HepG2 (cell line): ENCODE results near the gene ANKRD11. TPM values are rescaled to one million over a fixed set of nuclear protein-coding genes. Genes with fewer than 3 reads are reported as not detected.
A peak's percentile ranks its signal among the peaks of the same experiment; 100 is the strongest.

ENCODE experiments used
- CEBPB ChIP-seq: IDR thresholded peaks from 2 replicates; pipeline ENCODE4 v1.6.1; 2011; ENCODE audit warnings: low read depth, low read length, improper control_type of control experiment, borderline replicate concordance
- CENPT ChIP-seq: sonication (generic); formaldehyde crosslinking; IDR thresholded peaks from 2 replicates; pipeline ENCODE4 v1.8.0; 2022; ENCODE audit warnings: low read depth, mild to moderate bottlenecking, moderate library complexity, missing genetic modification reagents
- CHD2 ChIP-seq: IDR thresholded peaks from 2 replicates; pipeline ENCODE4 v1.6.1; 2011; ENCODE audit warnings: low read depth, low read length, improper control_type of control experiment
- HMG20A ChIP-seq: IDR thresholded peaks from 2 replicates; pipeline ENCODE4 v1.6.1; 2016; ENCODE audit warnings: borderline replicate concordance
- JARID2 ChIP-seq: sonication (generic); formaldehyde crosslinking; IDR thresholded peaks from 2 replicates; pipeline ENCODE4 v1.8.1; 2023; ENCODE audit warnings: missing genetic modification reagents, inconsistent platforms; ENCODE audit not compliant: insufficient replicate concordance
- RBM39 ChIP-seq: fragments of 200-400 bp; formaldehyde crosslinking; IDR thresholded peaks from one replicate; pipeline ENCODE4 v1.6.1; 2018; ENCODE audit warnings: antibody characterized with exemption, mild to moderate bottlenecking, low read depth, low read length; ENCODE audit not compliant: poor library complexity, severe bottlenecking
- RNF219 ChIP-seq: sonication (generic); formaldehyde crosslinking; IDR thresholded peaks from 2 replicates; pipeline ENCODE4 v1.5.0; 2020; ENCODE audit warnings: mild to moderate bottlenecking, missing genetic modification reagents
- SRSF4 ChIP-seq: fragments of 200-400 bp; formaldehyde crosslinking; IDR thresholded peaks from one replicate; pipeline ENCODE4 v1.6.1; 2018; ENCODE audit warnings: mild to moderate bottlenecking, low read depth, low read length, moderate library complexity; ENCODE audit not compliant: poor library complexity, severe bottlenecking
- WIZ ChIP-seq: sonication (generic); formaldehyde crosslinking; IDR thresholded peaks from 2 replicates; pipeline ENCODE4 v1.5.1; 2020; ENCODE audit warnings: mild to moderate bottlenecking, missing genetic modification reagents
- ZHX1 ChIP-seq: sonication (generic); formaldehyde crosslinking; IDR thresholded peaks from 2 replicates; pipeline ENCODE4 v1.8.1; 2022; ENCODE audit warnings: low read depth, mild to moderate bottlenecking, missing genetic modification reagents
- ZNF136 ChIP-seq: sonication (generic); formaldehyde crosslinking; IDR thresholded peaks from 2 replicates; pipeline ENCODE4 v1.8.1; 2022; ENCODE audit warnings: low read depth, mild to moderate bottlenecking, moderate library complexity, missing genetic modification reagents
- ZNF572 ChIP-seq: sonication (generic); formaldehyde crosslinking; IDR thresholded peaks from 2 replicates; pipeline ENCODE4 v1.5.1; 2020; ENCODE audit warnings: mild to moderate bottlenecking, missing genetic modification reagents
- polyA plus RNA-seq, 8 experiments: library from polyadenylated mRNA; depleted of rRNA in 3 of 8; stranded (reverse) in 7 of 8; unstranded in 1 of 8; fragments of >200 nt; fragmentation: Illumina TruSeq in 4 of 8; extraction: Trizol in 4 of 8; gene quantifications; 2 replicates each; pipeline versions ENCODE4 v1.2.1 to v1.2.3, GENCODE V29; 2011 to 2016; ENCODE audit warnings: low read depth in 4 of 8, missing spikeins in 1 of 8, mixed read lengths in 1 of 8; ENCODE audit not compliant: insufficient read depth in 1 of 8
- total RNA-seq, 5 experiments: library from RNA; depleted of rRNA; stranded (reverse); fragments of >200 nt; fragmentation: Illumina TruSeq; extraction: Trizol; gene quantifications; 2 replicates each; pipeline ENCODE4 v1.2.3, GENCODE V29; 2016; ENCODE audit warnings: low read depth in 1 of 5
- TF ChIP-seq, protein P1 (sequence below): sonication (generic); formaldehyde crosslinking; IDR thresholded peaks from 2 replicates; pipeline ENCODE4 v1.4.0; 2020; ENCODE audit warnings: missing genetic modification reagents
- TF ChIP-seq, protein P2 (sequence below): sonication (generic); formaldehyde crosslinking; IDR thresholded peaks from 2 replicates; pipeline ENCODE4 v1.8.0; 2022; ENCODE audit warnings: mild to moderate bottlenecking, missing genetic modification reagents, moderate library complexity
- TF ChIP-seq, protein P3 (sequence below): sonication (generic); formaldehyde crosslinking; IDR thresholded peaks from 2 replicates; pipeline ENCODE4 v1.8.1; 2023; ENCODE audit warnings: mild to moderate bottlenecking, moderate library complexity, missing genetic modification reagents

The ANKRD11 gene
- total and polyA plus RNA-seq, 2 of the 13 experiments (the other 11 are each of a cell fraction or from before 2014, with no cell fraction given): 21.4 to 38.4 TPM

DNA sequence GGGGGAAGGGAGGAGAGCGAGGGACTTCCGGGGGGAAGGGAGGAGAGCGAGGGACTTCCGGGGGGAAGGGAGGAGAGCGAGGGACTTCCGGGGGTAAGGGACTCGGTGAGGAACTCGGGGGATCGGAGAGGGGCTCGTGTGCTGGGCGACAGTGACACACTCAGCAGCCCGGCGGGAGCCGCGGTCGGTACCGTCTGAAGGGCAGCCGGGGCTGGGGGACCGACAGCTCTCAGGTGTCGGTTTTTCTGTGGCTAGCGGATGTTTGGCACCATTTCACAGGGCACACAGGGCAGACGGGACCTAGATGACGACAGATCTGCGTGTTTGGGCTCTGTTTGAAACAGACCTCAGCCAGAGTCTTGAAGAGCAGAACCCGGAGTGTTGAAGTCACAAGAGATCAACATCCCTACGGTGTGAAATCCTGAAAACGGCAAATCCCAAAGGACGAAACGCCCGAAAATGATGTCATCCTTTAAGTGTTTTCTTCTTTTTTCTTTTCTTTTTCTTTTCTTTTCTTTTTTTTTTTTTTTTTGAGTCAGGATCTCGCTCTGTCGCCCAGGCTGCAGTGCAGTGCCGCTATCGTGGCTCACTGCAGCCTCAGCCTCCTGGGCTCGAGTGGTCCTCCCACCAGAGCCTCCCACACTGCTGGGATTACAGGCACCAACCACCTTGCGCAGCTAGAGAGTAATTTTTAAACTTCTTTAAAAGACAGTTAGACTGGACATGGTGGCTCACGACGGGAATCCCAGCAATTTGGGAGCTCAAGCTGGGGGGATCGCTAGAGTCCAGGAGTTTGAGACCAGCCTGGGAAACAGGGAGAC lies 249.0 kb downstream of the ANKRD11 start (continued):
- TF ChIP-seq, protein P1, sequence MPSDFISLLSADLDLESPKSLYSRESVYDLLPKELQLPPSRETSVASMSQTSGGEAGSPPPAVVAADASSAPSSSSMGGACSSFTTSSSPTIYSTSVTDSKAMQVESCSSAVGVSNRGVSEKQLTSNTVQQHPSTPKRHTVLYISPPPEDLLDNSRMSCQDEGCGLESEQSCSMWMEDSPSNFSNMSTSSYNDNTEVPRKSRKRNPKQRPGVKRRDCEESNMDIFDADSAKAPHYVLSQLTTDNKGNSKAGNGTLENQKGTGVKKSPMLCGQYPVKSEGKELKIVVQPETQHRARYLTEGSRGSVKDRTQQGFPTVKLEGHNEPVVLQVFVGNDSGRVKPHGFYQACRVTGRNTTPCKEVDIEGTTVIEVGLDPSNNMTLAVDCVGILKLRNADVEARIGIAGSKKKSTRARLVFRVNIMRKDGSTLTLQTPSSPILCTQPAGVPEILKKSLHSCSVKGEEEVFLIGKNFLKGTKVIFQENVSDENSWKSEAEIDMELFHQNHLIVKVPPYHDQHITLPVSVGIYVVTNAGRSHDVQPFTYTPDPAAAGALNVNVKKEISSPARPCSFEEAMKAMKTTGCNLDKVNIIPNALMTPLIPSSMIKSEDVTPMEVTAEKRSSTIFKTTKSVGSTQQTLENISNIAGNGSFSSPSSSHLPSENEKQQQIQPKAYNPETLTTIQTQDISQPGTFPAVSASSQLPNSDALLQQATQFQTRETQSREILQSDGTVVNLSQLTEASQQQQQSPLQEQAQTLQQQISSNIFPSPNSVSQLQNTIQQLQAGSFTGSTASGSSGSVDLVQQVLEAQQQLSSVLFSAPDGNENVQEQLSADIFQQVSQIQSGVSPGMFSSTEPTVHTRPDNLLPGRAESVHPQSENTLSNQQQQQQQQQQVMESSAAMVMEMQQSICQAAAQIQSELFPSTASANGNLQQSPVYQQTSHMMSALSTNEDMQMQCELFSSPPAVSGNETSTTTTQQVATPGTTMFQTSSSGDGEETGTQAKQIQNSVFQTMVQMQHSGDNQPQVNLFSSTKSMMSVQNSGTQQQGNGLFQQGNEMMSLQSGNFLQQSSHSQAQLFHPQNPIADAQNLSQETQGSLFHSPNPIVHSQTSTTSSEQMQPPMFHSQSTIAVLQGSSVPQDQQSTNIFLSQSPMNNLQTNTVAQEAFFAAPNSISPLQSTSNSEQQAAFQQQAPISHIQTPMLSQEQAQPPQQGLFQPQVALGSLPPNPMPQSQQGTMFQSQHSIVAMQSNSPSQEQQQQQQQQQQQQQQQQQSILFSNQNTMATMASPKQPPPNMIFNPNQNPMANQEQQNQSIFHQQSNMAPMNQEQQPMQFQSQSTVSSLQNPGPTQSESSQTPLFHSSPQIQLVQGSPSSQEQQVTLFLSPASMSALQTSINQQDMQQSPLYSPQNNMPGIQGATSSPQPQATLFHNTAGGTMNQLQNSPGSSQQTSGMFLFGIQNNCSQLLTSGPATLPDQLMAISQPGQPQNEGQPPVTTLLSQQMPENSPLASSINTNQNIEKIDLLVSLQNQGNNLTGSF (CRISPR knock-in tag): peak; percentile 78
- TF ChIP-seq JARID2 (peak; percentile 78), RBM39 (peak; percentile 82), CHD2 (no peak), WIZ (CRISPR knock-in tag) (peak; percentile 89; the same call in 1 of the 2 replicates), ZNF572 (no peak), ZHX1 (CRISPR knock-in tag) (no peak; the same call in 1 of the 2 replicates), RNF219 (no peak), SRSF4 (no peak), HMG20A (no peak; the same call in 1 of the 2 replicates), ZNF136 (peak; percentile 7; the same call in 1 of the 2 replicates), CENPT (CRISPR knock-in tag) (no peak), CEBPB (0 out of 2 replicates have a peak, but pooled peaks have one; percentile 12)
- TF ChIP-seq, protein P2, sequence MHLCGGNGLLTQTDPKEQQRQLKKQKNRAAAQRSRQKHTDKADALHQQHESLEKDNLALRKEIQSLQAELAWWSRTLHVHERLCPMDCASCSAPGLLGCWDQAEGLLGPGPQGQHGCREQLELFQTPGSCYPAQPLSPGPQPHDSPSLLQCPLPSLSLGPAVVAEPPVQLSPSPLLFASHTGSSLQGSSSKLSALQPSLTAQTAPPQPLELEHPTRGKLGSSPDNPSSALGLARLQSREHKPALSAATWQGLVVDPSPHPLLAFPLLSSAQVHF (CRISPR knock-in tag): no peak
- TF ChIP-seq, protein P3, sequence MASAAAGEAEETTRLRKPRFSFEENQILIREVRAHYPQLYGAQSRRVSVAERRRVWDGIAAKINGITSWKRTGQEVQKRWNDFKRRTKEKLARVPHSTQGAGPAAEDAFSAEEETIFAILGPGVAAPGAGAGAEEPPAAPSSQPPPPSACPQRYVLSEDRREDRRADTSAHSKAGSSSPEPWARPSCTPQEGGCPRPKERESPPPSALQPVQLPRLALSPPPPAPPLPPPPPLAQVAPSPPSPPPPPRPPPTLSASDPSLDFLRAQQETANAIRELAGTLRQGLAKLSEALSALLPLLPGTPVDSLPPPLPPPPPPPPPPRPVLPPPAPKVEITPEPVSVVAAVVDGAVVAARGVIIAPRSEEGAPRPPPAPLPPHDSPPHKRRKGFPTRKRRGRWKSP (CRISPR knock-in tag): peak; percentile 80; the same call in 1 of the 2 replicates
